OCI-LY1 (cell line): Measurements from ENCODE around the gene POU3F2.

Experiments used
- CTCF ChIP-seq: fragments of 200-600 bp; sonication (generic), shearing (Covaris generic); IDR thresholded peaks from 2 replicates; pipeline ENCODE4 v1.5.1; 2017; ENCODE audit warnings: mild to moderate bottlenecking, antibody characterized with exemption, low read length, moderate library complexity, mixed read lengths
- EZH2 ChIP-seq: fragments of 200-600 bp; sonication (generic), shearing (Covaris generic); IDR thresholded peaks from 2 replicates; pipeline ENCODE4 v1.8.0; 2017; ENCODE audit warnings: borderline replicate concordance, mixed run types, mild to moderate bottlenecking, antibody characterized with exemption, low read length, moderate library complexity, mixed read lengths

GRCh38 chr6:98836962-98837944 lies 2.9 kb downstream of the POU3F2 start:
- TF ChIP-seq EZH2 (no peak), CTCF (no peak)
